ENCODE data around the gene ZWILCH.

The ZWILCH gene

DNA sequence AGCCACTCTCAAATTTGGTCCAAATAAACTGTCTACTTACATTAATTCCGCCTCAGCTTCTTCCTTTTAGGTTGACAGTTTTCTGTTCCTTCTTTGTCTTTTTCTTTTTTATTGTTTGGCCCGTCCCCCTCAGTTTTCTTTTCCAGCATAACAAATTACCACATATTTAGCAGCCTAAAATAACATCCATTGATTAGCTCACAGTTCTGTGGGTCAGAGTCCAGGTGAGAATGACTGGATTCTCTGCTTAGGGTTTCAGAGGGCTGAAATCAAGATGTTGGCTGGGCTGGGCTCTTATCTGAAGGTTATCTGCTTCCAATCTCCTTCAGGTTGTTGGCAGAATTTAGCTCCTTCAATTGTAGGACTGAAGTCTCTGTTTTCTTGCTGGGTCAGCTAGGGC is 85.3 kb downstream of the ZWILCH start:
- no peak for TF ChIP-seq CTCF (IDR thresholded peaks at IDR 0.05; ENCODE audit: low read depth, low read length, missing control alignments)
- DNase-seq (ENCODE audit: extremely low read depth, low read depth): no peak
- no peak overlapping the region for H3K4me3 ChIP-seq (replicated peaks; ENCODE audit: low read depth, low read length)

DNA sequence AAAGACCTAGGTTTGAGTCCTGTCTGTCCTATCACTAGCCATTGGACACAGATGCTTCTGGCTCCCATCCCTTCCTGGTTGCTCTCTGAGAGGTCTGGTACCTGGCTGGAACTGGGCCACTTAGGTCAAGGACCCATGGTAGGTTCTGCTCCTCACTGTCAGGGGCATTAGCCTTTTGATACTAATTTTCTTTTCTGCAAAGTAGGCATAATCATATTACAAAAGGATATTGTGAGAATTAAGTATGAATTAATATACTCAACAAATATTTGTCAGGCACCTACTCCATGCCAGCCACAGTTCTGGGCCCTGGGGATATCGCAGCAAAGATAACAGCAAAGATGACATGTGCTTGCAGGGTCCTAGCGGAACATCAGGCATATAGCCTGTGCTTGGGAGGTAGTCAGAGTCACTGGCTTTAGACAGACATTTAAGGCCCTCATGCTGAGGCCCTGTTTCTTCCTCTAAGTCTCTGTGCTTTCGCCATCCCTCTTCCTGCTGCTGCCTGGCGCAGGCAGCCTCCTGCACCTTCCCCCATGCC is 86.3 kb downstream of the ZWILCH start:
- DNase-seq (ENCODE audit: extremely low read depth, low read depth): no peak
- no peak for TF ChIP-seq CTCF (IDR thresholded peaks at IDR 0.05; ENCODE audit: low read depth, low read length, missing control alignments)

GRCh38 chr15:66592505-66593218 is 87.5 kb downstream of the ZWILCH start:
- H3K4me3 ChIP-seq (replicated peaks; ENCODE audit: low read depth, low read length): no peak overlapping the region
- DNase-seq (ENCODE audit: extremely low read depth, low read depth): no peak
- TF ChIP-seq CTCF (IDR thresholded peaks at IDR 0.05; ENCODE audit: low read depth, low read length, missing control alignments): no peak

More for the DNA sequence above, 86.3 kb downstream of the ZWILCH start:
- H3K4me3 ChIP-seq (replicated peaks; ENCODE audit: low read depth, low read length): no peak overlapping the region

- H3K4me3 ChIP-seq (replicated peaks; ENCODE audit: low read depth, low read length): no peak overlapping the region
- DNase-seq (ENCODE audit: extremely low read depth, low read depth): no peak
- TF ChIP-seq CTCF (IDR thresholded peaks at IDR 0.05; ENCODE audit: low read depth, low read length, missing control alignments): no peak
These were observed 88.2 kb downstream of the ZWILCH start for GRCh38 chr15:66593219-66593780.

DNA sequence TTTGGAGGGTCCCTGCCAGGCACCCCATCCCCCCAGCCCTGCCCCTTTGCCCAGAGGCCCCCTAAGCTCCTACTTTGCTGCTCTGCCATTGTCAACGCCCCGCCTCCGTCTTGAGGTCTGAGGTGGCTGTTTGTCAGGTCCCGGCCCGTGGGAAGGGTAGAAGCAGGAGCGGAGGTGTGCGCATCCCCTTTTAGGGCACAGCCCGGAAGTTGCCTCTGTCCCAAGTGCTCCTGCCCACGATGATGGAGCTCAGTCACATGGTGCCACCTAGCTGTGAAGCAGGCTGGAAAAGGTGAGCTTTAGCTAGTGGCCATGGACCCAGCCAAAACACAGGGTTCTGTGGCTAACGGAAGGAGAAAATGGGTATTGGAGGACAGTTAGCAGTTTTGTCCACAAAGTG is 89.2 kb downstream of the ZWILCH start:
- H3K4me3 ChIP-seq (replicated peaks; ENCODE audit: low read depth, low read length): no peak overlapping the region
- DNase-seq (ENCODE audit: extremely low read depth, low read depth): no peak
- no peak for TF ChIP-seq CTCF (IDR thresholded peaks at IDR 0.05; ENCODE audit: low read depth, low read length, missing control alignments)

DNA sequence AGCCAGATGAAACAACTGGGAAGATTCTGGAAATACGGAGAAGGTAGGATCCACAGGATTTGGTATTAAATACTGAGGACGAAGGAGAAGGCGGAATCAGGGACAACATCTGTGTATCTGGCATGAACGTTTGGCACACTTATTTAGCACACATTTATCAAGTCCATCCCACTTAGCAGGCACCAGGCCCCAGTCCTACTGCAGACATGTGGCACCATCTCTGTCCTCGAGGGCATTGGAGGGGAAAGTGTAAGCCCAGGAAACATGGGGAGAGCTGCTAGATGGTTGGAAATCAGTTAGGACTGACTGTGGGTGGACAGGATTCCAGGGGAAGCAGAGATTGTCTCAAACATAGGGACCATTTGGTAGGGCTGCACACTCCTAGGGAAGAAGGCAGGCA is 89.7 kb downstream of the ZWILCH start:
- no peak for TF ChIP-seq CTCF (IDR thresholded peaks at IDR 0.05; ENCODE audit: low read depth, low read length, missing control alignments)
- no peak overlapping the region for H3K4me3 ChIP-seq (replicated peaks; ENCODE audit: low read depth, low read length)
- DNase-seq (ENCODE audit: extremely low read depth, low read depth): no peak
